GM21723 (cell line): ENCODE measurements around the gene GOLGA6D.
"Not testable (repeated sequence)": the region's sequence is repeated elsewhere in the genome, so short reads cannot be mapped to it uniquely, and the experiment has no call there.

ENCODE experiments used
- ATAC-seq: cut with Tn5 transposase; IDR thresholded peaks from one replicate; pipeline ENCODE4 v1.9.1; 2021; ENCODE audit warnings: mild to moderate bottlenecking, moderate library complexity; ENCODE audit not compliant: unreplicated experiment

Gene GOLGA6D, protein sequence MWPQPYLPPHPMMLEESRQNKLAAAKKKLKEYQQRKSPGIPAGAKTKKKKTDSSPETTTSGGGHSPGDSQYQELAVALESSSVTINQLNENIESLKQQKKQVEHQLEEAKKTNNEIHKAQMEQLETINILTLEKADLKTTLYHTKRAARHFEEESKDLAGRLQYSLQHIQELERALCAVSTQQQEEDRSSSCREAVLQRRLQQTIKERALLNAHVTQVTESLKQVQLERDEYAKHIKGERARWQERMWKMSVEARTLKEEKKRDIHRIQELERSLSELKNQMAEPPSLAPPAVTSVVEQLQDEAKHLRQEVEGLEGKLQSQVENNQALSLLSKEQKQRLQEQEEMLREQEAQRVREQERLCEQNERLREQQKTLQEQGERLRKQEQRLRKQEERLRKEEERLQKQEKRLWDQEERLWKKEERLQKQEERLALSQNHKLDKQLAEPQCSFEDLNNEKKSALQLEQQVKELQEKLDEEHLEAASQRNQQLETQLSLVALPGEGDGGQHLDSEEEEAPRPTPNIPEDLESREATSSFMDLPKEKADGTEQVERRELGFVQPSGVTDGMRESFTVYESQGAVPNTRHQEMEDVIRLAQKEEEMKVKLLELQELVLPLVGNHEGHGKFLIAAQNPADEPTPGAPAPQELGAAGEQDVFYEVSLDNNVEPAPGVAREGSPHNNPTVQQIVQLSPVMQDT

DNA sequence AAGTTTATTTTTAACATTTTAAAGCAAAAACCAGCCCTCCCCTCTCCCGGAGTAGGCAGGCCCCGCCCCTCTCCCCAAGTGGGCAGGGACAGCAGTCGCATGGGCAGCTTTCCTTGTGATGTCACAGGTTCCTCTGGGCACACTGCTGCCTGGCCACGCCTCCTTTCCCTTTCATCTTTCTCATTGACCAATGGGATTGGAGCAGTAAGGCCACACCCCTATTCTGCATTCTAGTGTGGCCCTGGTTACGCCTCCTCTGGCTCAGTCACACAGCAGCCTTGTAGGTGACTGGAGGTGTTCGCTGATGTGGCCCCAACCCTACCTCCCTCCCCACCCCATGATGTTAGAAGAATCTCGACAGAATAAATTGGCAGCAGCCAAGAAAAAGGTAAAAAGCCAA is at the start of gene GOLGA6D:
GOLGA6D (plus strand) TSS at position 264 of the 400 bp plus-strand sequence; CDS start at position 305, 41 bp downstream.
- ATAC-seq, result not testable (repeated sequence)

DNA sequence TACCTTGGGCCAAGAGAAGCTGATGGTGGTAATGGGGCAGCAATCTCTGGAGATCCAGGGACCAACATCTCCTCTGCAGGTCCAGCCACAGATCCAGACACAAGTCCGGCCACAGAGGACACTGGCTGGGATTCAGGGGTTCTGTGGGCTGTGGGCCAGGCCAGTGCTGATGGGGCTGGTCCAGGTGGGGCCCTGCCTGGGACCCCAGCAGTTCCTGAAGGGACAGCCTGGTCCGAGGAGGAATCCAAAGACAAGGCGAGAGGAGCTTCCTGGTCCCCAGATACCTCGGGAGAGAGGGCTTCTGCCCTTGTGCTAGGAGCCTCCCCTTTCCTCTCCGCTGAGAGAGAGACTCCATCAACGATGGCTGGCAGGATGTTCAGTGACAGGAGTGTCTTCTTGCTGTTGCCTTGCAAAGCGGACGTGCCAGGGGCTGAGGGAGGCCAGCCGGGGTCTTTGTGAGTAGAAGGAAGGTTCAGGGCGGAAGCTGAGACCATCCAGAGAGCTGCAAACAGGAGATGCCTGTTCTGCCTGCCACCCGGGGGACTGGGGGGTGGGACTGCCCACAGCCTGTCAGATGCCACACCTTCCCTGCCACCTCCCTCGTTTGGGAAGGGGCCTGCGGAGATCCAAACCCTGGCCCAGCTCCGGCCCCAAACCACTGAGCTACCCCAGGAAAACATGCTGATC is 49.0 kb upstream of the GOLGA6D start:
- ATAC-seq, result no peak

DNA sequence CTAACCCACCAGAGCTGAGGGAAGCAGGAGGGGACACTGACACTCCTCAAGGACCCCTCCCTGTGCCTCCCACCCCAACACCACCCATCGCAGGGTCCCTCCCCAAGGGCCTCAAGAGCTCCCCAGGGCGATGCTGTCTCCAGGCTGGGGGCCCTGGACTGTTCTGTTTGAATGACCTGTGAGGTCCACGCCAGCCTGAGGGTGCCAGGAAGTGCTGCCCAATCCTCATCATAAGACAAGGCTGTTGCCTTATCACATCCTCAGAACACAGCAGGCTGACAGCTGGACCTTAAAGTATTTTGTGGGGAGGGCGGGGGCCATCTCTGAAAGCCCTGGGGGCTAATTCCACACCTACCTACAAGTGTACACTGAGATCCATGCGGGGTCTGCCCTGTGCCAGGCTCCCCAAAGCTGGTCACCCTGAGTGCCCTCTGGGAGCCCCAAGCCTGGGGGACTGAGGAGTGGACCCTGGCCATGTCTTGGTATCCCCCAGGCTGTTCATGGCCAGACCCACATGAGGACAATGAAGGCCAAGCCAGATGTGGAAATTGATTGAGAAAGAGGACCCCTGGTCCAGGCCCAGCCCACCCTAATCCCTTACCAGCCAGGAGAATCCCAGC is 48.3 kb upstream of the GOLGA6D start:
- no peak for ATAC-seq

DNA sequence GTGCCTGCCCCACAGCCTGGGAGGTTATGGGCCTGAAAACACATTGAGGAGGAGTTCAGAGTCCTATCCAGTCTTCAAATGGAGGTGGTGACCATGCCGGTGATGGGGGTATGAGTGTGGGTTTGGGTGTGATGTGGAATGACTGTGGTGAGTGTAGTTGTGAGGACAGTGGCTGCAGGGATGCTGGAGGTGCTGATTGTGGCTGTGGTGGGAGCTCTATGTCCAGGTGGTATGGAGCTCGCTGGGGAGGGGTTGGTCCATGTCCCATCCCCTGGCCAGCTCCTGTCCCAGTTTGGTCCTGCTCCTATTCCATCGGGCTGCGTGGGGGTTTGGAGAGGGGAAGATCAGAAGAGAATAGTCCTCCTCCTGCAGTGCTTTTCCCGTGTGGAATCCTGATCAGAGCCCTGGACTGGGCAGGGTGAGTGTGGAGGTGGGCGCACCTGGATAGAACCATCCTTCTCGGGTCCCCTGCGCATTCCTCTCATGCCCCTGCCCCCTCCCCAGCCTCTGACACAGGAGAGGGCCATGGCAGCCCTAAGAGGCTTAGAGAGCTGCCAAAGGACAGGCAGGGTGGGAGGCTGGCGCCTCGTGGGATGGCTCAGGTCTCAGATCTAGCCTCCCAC is 47.5 kb upstream of the GOLGA6D start:
- ATAC-seq, result no peak

DNA sequence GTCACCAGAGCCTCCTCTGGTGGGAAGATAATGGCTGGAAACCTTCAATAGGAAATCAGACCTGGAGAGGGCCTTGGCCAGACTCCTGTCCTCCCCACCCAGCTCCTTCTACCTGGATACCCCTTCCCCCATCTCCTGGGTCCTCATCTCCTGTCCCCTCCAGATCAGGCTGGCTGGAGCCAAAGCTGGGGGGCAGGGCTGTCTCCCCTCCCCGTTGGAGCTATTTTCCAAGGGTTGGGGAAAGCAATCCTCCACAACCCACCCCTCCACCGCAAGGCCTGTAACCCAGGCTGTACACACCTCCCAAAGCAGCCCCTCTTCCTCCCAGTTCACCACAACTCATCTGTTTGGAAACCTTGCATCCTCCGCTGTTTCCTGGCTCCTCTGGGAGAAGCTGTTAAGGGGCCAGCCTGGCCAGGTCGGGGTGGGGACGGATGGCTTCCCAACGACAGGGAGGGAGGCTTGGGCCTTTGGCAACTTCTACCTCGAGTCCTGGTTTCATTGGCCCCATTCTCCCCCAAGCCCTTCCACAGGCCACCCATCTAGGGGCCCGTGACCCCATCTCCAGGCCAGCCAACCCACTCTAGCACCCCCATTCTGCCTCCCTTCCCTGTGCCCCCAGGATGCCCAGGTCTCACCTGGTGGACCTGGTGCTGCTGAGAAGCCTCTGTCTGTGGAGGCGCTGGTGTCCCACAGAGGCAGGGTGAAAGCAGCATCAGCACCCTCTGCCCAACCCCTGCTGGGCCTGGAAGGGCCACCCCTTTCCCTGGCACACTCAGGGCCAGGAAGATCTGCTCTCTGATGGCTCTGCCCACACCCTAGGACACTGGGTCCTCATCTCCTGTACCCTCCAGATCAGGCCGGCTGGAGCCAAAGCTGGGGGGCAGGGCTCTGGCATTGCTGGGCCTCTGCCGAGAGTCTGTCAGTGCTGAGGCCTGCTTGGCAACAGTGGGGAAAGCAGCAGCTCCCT is 46.6 kb upstream of the GOLGA6D start:
- no peak for ATAC-seq

DNA sequence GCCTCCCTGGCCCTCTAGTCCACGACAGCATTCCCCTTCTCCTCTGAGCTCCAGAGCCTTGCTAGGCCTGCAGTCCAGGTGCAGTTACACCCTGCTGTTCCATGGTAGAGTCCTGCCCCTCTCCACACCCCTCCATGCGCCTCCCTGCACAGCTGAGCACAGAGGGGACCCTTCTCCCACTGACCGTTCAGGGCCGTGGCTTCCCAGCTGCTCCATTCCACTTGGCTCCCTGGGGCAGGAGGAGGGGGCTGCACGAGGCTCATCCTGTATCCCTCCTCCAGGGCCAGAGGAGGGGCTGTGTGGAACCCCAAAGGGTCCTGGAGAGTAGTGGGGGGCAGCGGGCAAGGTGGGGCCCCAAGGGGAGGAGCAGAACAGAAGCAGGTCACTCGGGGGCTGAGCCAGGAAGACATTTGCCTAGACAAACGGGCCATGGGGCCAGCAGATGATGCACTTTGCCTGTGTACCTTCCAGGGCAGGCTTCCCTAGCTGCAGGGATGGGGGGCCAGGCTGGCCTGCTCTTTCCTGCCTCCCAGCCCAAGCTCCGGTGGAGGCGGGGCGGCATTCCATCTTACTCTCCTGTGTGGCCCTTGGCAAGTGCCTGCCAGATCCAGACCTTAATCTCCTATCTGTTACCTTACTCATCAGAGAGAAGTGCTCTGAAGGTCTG is 45.2 kb upstream of the GOLGA6D start:
- ATAC-seq, result no peak

DNA sequence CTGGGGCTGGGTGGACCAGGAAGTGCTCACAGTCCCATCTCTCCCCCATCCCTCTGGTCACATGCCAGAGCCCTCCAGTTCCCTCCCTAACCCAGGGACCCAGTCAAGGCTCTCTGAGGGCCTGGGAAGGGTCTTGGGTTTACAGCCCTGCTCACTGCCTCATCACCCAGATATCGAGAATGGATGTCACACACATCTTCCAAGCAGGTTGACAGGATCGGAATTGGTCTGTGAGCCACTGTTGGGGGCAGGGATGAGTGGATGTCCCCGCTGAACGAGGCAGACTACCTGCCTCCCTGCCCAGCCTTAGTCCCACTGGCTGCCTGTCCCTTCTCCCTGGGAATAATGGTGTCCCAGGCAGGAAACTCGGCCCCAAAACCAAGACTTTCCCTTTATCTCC is 44.5 kb upstream of the GOLGA6D start:
- no peak for ATAC-seq

DNA sequence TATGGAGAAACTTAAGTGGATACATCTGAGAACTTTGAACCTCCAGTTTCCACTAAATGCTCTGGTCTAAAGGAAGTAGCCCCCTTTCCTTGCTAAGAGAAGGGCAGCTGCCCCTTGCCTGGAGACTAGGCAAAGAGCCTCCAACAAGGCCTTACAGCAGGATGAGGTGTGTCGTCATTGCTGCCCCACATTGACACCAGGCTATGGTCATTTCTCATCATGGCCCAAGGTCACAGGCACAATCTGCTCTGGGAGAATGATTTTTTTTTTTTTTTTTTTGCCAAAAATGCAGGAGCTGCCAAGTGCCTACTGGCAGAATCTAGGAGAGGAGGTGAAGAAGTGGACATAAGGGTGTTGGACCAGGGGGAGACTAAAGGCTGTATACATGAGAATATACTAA is 36.9 kb upstream of the GOLGA6D start:
- ATAC-seq, result not testable (repeated sequence)

DNA sequence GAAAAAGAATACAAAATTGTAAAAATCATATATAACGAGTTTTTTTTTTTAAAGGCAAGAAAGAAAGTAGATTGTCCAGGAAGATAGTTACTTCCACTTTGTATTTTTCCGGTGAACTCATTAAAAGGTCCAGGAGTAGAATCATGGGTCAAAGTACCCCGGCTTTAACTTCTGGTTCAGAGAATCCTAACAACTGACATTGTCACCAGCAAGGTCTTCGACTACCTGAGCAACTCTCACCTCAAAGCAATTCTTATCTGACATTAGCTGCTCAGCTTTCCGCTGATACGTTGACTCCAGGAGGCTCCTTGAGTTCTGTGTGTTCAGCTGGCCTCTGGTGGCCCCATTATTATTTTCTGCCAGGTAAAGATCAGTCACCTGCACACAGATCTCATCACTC is 33.6 kb upstream of the GOLGA6D start:
- not testable (repeated sequence) for ATAC-seq

DNA sequence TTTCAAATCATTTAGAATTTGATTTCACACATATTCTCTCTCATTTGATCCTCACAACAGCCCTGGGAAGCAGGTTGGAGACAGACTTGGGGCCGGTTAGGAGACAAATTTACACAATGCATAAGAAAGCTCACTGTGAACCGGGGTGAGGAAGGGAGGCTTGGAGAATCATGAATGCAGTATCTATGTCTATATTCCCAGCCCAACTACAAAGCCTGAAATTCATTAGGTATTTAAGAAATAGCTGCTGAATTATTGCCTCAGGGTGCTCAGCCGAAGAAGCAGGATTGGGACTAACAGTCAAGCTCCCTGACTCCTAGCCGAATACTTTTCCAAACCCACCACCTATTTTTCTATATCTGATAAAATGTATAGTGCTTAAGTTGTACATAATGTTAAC is 32.9 kb upstream of the GOLGA6D start:
- ATAC-seq, result no peak

DNA sequence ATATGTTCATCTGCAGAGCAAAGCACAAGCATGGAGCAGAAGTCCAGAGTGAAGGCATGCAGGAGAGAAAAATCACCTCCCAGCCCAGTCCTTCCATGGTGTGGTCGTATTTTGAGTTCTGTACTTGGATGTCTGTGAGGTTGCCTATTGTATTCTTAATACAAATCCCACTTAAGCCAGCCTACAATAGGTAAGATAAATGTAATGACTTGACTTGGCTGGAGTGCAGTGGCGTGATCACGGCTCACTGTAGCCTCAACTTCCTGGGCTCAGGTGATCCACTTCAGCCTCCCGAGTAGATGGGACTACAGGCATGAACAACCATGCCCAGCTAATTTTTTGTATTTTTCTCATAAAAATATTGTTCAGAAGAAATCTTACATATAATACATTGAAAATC is 31.3 kb upstream of the GOLGA6D start:
- not testable (repeated sequence) for ATAC-seq

DNA sequence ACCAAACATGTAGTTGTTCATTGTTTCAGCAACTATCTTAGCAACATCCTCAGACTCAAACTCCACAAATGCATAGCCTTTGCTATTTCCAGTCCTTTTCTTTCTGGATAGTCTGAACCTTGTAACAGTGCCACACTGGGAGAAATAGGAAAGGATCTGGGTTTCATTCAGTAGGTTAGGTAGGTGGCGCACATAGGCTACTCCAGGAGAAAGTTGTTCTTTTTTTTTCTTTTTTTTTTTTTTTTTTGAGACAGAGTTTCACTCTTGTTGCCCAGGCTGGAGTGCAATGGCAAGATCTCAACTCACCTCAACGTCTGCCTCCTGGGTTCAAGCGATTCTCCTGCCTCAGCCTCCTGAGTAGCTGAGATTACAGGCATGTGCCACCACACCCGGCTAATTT is 30.4 kb upstream of the GOLGA6D start:
- not testable (repeated sequence) for ATAC-seq

DNA sequence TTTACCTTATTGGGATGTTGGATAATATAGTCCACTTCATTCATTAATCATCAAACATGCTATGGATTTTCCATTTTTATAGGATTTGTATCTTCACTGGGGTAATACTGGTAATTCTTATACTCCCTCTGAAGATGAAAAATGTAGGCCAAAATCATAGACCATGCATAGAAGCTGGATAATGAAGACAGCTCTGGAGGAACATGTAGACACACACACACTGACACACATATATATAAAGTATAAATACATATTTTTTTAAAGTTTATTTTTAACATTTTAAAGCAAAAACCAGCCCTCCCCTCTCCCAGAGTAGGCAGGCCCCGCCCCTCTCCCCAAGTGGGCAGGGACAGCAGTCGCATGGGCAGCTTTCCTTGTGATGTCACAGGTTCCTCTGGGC is 24.6 kb upstream of the GOLGA6D start, which contains the start of gene GOLGA6C:
GOLGA6C (plus strand) TSS at position 301 of the 400 bp plus-strand sequence. CDS start 265 bp downstream, outside the sequence.
- ATAC-seq, result not testable (repeated sequence)

DNA sequence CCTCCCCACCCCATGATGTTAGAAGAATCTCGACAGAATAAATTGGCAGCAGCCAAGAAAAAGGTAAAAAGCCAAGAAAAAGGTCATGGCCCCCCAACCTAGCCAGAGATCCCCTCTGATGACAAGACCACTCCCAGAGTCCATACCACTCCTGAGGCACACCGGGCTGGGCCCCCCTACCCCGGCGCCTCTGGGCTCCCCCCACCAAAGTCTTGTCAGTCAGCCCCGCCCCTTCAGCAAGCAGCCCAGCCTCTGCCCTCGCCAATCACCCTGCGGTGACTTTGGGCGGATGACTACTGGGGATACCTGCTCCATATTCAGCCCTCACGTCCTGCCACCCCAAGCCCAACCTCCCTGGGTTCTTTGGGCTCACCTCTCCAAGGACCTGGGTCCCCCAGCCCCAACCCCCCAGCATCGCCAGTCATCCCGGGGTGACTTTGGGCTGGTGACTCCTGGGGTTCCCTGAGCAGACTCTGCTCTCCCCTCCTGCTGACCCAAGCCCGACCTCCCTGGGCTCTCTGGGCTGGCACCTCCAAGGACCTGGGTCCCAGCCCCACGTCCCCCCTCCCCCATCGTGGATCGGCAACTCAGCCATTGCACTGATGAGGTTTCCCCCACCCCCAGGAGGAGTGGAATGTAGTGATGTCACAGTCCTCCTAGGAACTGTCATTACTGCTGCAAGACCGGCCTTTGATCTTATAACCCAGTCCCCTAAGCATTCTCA is 23.9 kb upstream of the GOLGA6D start:
- not testable (repeated sequence) for ATAC-seq

DNA sequence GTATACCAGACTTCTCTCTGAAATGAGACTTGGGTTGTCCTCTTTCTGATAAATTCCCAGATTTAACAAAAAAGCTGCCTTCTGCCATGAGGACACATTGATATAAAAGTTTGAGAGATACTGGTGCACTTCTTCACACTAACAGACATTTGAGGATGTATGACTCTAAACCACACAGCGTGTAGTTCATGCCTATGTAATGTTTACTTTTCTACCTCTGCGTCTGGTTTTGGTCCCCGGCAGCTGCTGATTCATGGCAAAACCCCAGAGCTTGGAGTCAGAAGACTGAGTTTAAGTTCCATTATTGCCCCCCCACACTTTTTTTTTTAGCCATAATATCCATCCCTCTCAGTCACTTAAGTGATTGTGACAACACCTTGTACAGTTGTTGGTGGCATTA is 22.8 kb upstream of the GOLGA6D start:
- not testable (repeated sequence) for ATAC-seq

DNA sequence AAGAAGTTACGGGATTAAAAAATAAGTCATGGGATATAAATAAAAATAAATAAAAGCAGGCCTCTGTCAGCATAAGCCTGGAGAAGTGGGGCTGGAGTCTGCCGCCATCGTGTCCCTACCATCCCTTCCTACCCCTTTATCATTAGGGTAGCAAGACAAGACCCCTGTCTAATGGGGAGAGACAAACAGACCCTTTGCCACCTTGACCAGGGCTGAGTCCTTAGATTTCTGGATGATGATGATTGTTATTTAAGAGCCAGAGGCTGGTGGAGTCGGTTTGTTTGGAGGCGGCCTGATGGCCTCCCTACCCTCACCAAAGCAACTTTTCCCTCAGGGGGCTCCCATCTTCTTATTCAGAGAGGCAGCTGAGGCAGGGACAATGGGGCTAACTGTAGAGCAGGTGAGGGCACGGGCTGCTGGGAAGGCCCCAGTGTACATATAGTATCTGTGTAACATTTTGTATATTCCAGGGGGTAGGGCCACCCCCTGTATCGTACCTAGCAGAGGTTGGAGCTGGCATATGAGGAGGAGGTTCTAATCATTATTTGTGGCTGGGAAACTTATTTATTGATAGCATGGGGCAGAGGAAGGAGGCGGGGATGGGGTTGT is 8.8 kb upstream of the GOLGA6D start:
- ATAC-seq, result not testable (repeated sequence)

DNA sequence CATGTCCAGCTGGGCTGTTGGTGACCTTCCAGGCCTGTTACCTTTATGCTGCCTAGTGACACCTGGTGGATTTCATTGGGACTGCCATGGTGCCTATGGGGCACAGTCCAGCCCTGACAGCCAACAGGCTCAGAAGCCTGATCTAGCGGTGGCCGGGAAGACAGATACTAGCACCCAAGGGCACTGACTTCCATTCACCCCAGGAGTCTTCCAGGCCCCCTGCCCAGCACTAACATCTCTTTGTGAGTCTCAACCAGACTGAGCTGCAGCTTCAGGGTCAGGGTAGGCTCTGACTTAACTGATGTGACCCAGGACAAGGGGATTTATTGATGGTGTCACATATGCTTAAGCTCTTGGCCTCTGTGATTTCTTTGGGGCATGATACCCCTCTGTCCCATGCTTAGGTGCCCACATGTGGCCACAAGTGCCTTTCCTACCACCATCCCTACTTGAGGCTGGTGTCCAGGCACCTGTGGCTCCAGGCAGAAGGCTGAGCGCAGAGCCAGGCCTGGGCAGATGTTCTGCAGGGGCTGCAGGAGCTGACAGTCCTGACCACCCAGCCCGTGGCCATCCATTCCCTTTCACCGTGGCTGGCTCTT is 8.0 kb upstream of the GOLGA6D start:
- not testable (repeated sequence) for ATAC-seq
